Spleen (tissue), 11 donors: ENCODE data around the gene TMEM220. TPM values are rescaled to one million over a fixed set of nuclear protein-coding genes. Genes with fewer than 3 reads are reported as not detected.
A peak's percentile ranks its signal among the peaks of the same experiment; 100 is the strongest.

Experiments used
- DNase-seq: peaks from one replicate; pipeline ENCODE4 v3.0.0-alpha.2; 2020
- H3K27ac ChIP-seq, 8 donors: fragments of 200-600 bp; sonication (generic) in 7 of 8; 1 replicate in 4 of 8; 2 replicates in 4 of 8; pipeline versions ENCODE4 v1.5.0 to v1.8.0; 2016 to 2021; ENCODE audit warnings: inconsistent platforms in 4 of 8, mild to moderate bottlenecking in 4 of 8, moderate library complexity in 1 of 8
- H3K27me3 ChIP-seq, 7 donors: fragments of 200-600 bp; sonication (generic) in 6 of 7; replicated peaks in 1 of 7; 1 replicate in 4 of 7; 2 replicates in 3 of 7; pipeline versions ENCODE4 v1.5.0 to v1.8.0; 2016 to 2021; ENCODE audit warnings: inconsistent platforms in 3 of 7, mild to moderate bottlenecking in 1 of 7
- H3K36me3 ChIP-seq, 6 donors: fragments of 200-600 bp; sonication (generic) in 5 of 6; 1 replicate in 4 of 6; 2 replicates in 2 of 6; pipeline versions ENCODE4 v1.5.0 to v1.8.0; 2016 to 2021; ENCODE audit warnings: inconsistent platforms in 2 of 6
- H3K4me1 ChIP-seq, 6 donors: fragments of 200-600 bp; sonication (generic) in 5 of 6; 1 replicate in 3 of 6; 2 replicates in 3 of 6; pipeline versions ENCODE4 v1.5.0 to v1.8.0; 2016 to 2021; ENCODE audit warnings: inconsistent platforms in 3 of 6
- H3K4me3 ChIP-seq, 8 donors: fragments of 200-600 bp; sonication (generic) in 7 of 8; 1 replicate in 4 of 8; 2 replicates in 4 of 8; pipeline versions ENCODE4 v1.5.0 to v1.8.0; 2016 to 2021; ENCODE audit warnings: inconsistent platforms in 4 of 8, mild to moderate bottlenecking in 4 of 8, moderate library complexity in 2 of 8
- H3K9me3 ChIP-seq, 8 donors: fragments of 200-600 bp; sonication (generic) in 7 of 8; 1 replicate in 4 of 8; 2 replicates in 4 of 8; pipeline versions ENCODE4 v1.5.0 to v1.8.0; 2016 to 2021; ENCODE audit warnings: inconsistent platforms in 4 of 8
- CTCF ChIP-seq, 11 experiments: fragments of 200-600 bp in 7 of 11; fragments of 450-650 bp in 4 of 11; sonication (generic) in 4 of 11; IDR thresholded peaks in 8 of 11; conservative IDR thresholded peaks in 3 of 11; 1 replicate in 7 of 11; 2 replicates in 4 of 11; pipeline versions ENCODE4 v1.4.0 to v1.8.0; 2016 to 2021; ENCODE audit warnings: antibody characterized with exemption in 11 of 11, inconsistent platforms in 4 of 11, mild to moderate bottlenecking in 1 of 11
- POLR2A ChIP-seq, 3 donors: fragments of 450-650 bp; IDR thresholded peaks; one replicate each; pipeline ENCODE4 v1.5.1; 2017; ENCODE audit warnings: antibody characterized with exemption in 3 of 3, mild to moderate bottlenecking in 1 of 3
- POLR2AphosphoS5 ChIP-seq, 3 donors: sonication (generic); formaldehyde crosslinking; IDR thresholded peaks; one replicate each; pipeline ENCODE4 v1.5.1; 2017; ENCODE audit warnings: antibody characterized with exemption in 3 of 3
- WGBS, 5 donors: extraction: QIAGEN DNeasy Blood & Tissue Kit in 3 of 5; methylation state at CpG; one replicate each; pipeline versions ENCODE4 v1.1.5 to v1.1.7; 2013 to 2018; 5-methylcytosine and 5-hydroxymethylcytosine counted together
- intact Hi-C: fragments of 100-400 bp; cut with DNase I; formaldehyde crosslinking; loops from one replicate; pipeline ENCODE4 v1.15.0; 2023; ENCODE audit warnings: low total_unique reads
- polyA plus RNA-seq, 3 donors: library from polyadenylated mRNA; stranded (reverse); fragments of 200-250 nt; gene quantifications; one replicate each; pipeline ENCODE4 v1.2.1, GENCODE V29; 2013
- total RNA-seq, 7 donors: library from RNA; depleted of rRNA in 3 of 7; stranded (reverse); fragments of >200 nt in 3 of 7; fragmentation: NEBNext Ultra II Directional in 4 of 7; extraction: Animal tissue kit (Norgen Biotek cat#: 25700) in 4 of 7; gene quantifications; one replicate each; pipeline versions ENCODE4 v1.1.0 to v1.2.1, GENCODE V29; 2016 to 2021
- donor health status: healthy with polysubstance abuse.
- donor health status: DM: no; HTN: no; CAD: no; lungs with moderate emphysema.
- donor health status: DM: no; HTN: no; CAD: no.
- donor health status: Bipolar disorder and iron deficiency.
- donor health status: healthy.
- donor health status: DM: no; HTN: no; CAD: no.
- donor health status: DM: yes; HTN: yes; CAD: no.

TMEM220 gene
- total and polyA plus RNA-seq, 10 donors: 3.6 to 12.1 (median 5.4) TPM

GRCh38 chr17:10718547-10718946, 11.3 kb downstream of the TMEM220 start:
- H3K36me3 ChIP-seq: peaks cover 0 to 38% (median 11%) of the 10 kb centered on the region in 6 donors
- TF ChIP-seq POLR2AphosphoS5 (IDR thresholded peaks at IDR 0.05) (no peak), CTCF (IDR thresholded peaks at IDR 0.05 in 8 of 11, conservative IDR thresholded peaks at IDR 0.05 in 3 of 11) (no peak), POLR2A (IDR thresholded peaks at IDR 0.05) (no peak)
- intact Hi-C loops: no loop called here

GRCh38 chr17:10716218-10716617, 13.6 kb downstream of the TMEM220 start:
- WGBS, 5 donors: 90 to 96% (median 94%) methylated on average over 10 of the region's 10 CpGs
- no peak overlapping the region for H3K27ac ChIP-seq
- H3K4me3 ChIP-seq: no peak overlapping the region
- TF ChIP-seq POLR2AphosphoS5 (IDR thresholded peaks at IDR 0.05) (peak in 1 of 3 donors; percentile 31), CTCF (IDR thresholded peaks at IDR 0.05 in 8 of 11, conservative IDR thresholded peaks at IDR 0.05 in 3 of 11) (no peak), POLR2A (IDR thresholded peaks at IDR 0.05) (no peak)
- intact Hi-C loops: no loop called here
- no peaks in the 10 kb centered on the region for H3K4me1 ChIP-seq
- no peak for DNase-seq
- no peaks in the 10 kb centered on the region for H3K9me3 ChIP-seq
- H3K27me3 ChIP-seq: no peaks in the 10 kb centered on the region
- peaks cover 0 to 46% (median 19%) of the 10 kb centered on the region in 6 donors for H3K36me3 ChIP-seq

More at GRCh38 chr17:10718547-10718946, 11.3 kb downstream of the TMEM220 start:
- Histone ChIP-seq H3K9me3 (no peaks in the 10 kb centered on the region), H3K4me3 (no peak overlapping the region), H3K27me3 (no peaks in the 10 kb centered on the region), H3K4me1 (no peaks in the 10 kb centered on the region), H3K27ac (no peak overlapping the region)
- DNase-seq: no peak
- 34 to 96% (median 45%) methylated on average over 1 of the region's 1 CpG for WGBS, 5 donors

GRCh38 chr17:10713318-10713717, 16.5 kb downstream of the TMEM220 start:
- no peaks in the 10 kb centered on the region for H3K4me1 ChIP-seq
- no peak for DNase-seq
- TF ChIP-seq POLR2A (IDR thresholded peaks at IDR 0.05) (no peak), POLR2AphosphoS5 (IDR thresholded peaks at IDR 0.05) (no peak), CTCF (IDR thresholded peaks at IDR 0.05 in 8 of 11, conservative IDR thresholded peaks at IDR 0.05 in 3 of 11) (no peak)
- 91 to 99% (median 95%) methylated on average over 2 of the region's 2 CpGs for WGBS, 5 donors
- H3K36me3 ChIP-seq: peaks cover 0 to 69% (median 48%) of the 10 kb centered on the region in 6 donors
- intact Hi-C loops: no loop called here
- no peak overlapping the region for H3K27ac ChIP-seq
- no peaks in the 10 kb centered on the region for H3K27me3 ChIP-seq
- no peak overlapping the region for H3K4me3 ChIP-seq
- no peaks in the 10 kb centered on the region for H3K9me3 ChIP-seq

- Histone ChIP-seq H3K4me1 (peaks cover 0 to 47% (median 22%) of the 10 kb centered on the region in 6 donors), H3K36me3 (peaks cover 4 to 69% (median 57%) of the 10 kb centered on the region in 6 donors), H3K27me3 (no peaks in the 10 kb centered on the region), H3K4me3 (no peak overlapping the region), H3K27ac (no peak overlapping the region), H3K9me3 (no peaks in the 10 kb centered on the region)
- no peak for TF ChIP-seq CTCF (IDR thresholded peaks at IDR 0.05 in 8 of 11, conservative IDR thresholded peaks at IDR 0.05 in 3 of 11)
- TF ChIP-seq POLR2AphosphoS5 (IDR thresholded peaks at IDR 0.05): no peak
- no peak for TF ChIP-seq POLR2A (IDR thresholded peaks at IDR 0.05)
- intact Hi-C loops: no loop called here
- WGBS, 5 donors: 92 to 95% (median 94%) methylated on average over 5 of the region's 5 CpGs
- DNase-seq: no peak
Observed at GRCh38 chr17:10705727-10706126, 24.1 kb downstream of the TMEM220 start.
